ENCODE data around the gene RITA1.

GRCh38 chr12:113151655-113152054 is 33.9 kb upstream of the RITA1 start:
- TF ChIP-seq CTCF (IDR thresholded peaks at IDR 0.05): no peak
- TF ChIP-seq EP300 (IDR thresholded peaks at IDR 0.05): no peak
- no peak for TF ChIP-seq POLR2AphosphoS5 (IDR thresholded peaks at IDR 0.05)
- no peak for TF ChIP-seq POLR2A (IDR thresholded peaks at IDR 0.05; ENCODE audit: low read depth)

Measured in esophagus muscularis mucosa (tissue), 4 donors.